K562 (cell line): ENCODE data around the gene POMT1. TPM values are rescaled to one million over a fixed set of nuclear protein-coding genes. Genes with fewer than 3 reads are reported as not detected.

Source experiments
- COPS2 ChIP-seq: fragments of 450-650 bp; conservative IDR thresholded peaks from 2 replicates; pipeline ENCODE4 v1.6.1; 2016; ENCODE audit warnings: mild to moderate bottlenecking, moderate library complexity
- E2F8 ChIP-seq: fragments of 450-650 bp; IDR thresholded peaks from 2 replicates; pipeline ENCODE4 v1.7.1; 2018; ENCODE audit warnings: mild to moderate bottlenecking, low read depth; ENCODE audit not compliant: partially characterized antibody
- FOXK2 ChIP-seq, 2 experiments: fragments of 450-650 bp; IDR thresholded peaks in 1 of 2; conservative IDR thresholded peaks in 1 of 2; 2 replicates each; pipeline ENCODE4 v1.6.1; 2016; ENCODE audit warnings: low read depth in 2 of 2, mild to moderate bottlenecking in 1 of 2
- SFPQ ChIP-seq: fragments of 200-400 bp; formaldehyde crosslinking; IDR thresholded peaks from 2 replicates; pipeline ENCODE4 v1.6.1; 2017; ENCODE audit warnings: mild to moderate bottlenecking, low read depth, low read length, moderate library complexity
- SMAD1 ChIP-seq: fragments of 150-350 bp; IDR thresholded peaks from 2 replicates; pipeline ENCODE4 v1.6.1; 2014; ENCODE audit warnings: low read length, low read depth; ENCODE audit not compliant: partially characterized antibody
- ZBTB26 ChIP-seq: fragments of 450-650 bp; formaldehyde crosslinking; IDR thresholded peaks from 2 replicates; pipeline ENCODE4 v1.4.0; 2022; ENCODE audit warnings: missing genetic modification characterization
- polyA plus RNA-seq, 8 experiments: library from polyadenylated mRNA; depleted of rRNA in 4 of 8; stranded (reverse) in 5 of 8; unstranded in 3 of 8; fragments of >200 nt; fragmentation: Nextera tagmentation in 2 of 8; fragmentation: Illumina TruSeq in 1 of 8; extraction: Ambion mirVana in 2 of 8; extraction: Trizol in 1 of 8; gene quantifications; 2 replicates each; pipeline versions ENCODE4 v1.2.1 to v1.2.3, GENCODE V29; 2011 to 2014; ENCODE audit warnings: inconsistent platforms in 1 of 8, missing spikeins in 1 of 8
- total RNA-seq, 7 experiments: library from RNA; depleted of rRNA in 6 of 7; stranded (reverse); fragments of >200 nt in 6 of 7; fragmentation: Illumina TruSeq in 2 of 7; extraction: Trizol in 2 of 7; gene quantifications; 2 replicates each; pipeline versions ENCODE4 v1.2.1 to v1.2.3, GENCODE V29; 2011 to 2021; ENCODE audit warnings: low replicate concordance in 1 of 7
- TF ChIP-seq, protein P1 (sequence below): fragments of 450-650 bp; IDR thresholded peaks from 2 replicates; pipeline ENCODE4 v1.6.1; 2016; ENCODE audit warnings: mild to moderate bottlenecking, moderate library complexity

Gene POMT1
- total and polyA plus RNA-seq, 9 of the 15 experiments (the other 6 are each of a cell fraction or from before 2014, with no cell fraction given), result 1.8 to 23.5 (median 14.6) TPM

- no peak for TF ChIP-seq SFPQ
- TF ChIP-seq E2F8, result no peak
- no peak for TF ChIP-seq ZBTB26
- no peak for TF ChIP-seq FOXK2 (conservative IDR thresholded peaks at IDR 0.05 in 1 of 2, IDR thresholded peaks at IDR 0.05 in 1 of 2; ENCODE audit: low read depth in 2 of 2)
- TF ChIP-seq, protein P1, sequence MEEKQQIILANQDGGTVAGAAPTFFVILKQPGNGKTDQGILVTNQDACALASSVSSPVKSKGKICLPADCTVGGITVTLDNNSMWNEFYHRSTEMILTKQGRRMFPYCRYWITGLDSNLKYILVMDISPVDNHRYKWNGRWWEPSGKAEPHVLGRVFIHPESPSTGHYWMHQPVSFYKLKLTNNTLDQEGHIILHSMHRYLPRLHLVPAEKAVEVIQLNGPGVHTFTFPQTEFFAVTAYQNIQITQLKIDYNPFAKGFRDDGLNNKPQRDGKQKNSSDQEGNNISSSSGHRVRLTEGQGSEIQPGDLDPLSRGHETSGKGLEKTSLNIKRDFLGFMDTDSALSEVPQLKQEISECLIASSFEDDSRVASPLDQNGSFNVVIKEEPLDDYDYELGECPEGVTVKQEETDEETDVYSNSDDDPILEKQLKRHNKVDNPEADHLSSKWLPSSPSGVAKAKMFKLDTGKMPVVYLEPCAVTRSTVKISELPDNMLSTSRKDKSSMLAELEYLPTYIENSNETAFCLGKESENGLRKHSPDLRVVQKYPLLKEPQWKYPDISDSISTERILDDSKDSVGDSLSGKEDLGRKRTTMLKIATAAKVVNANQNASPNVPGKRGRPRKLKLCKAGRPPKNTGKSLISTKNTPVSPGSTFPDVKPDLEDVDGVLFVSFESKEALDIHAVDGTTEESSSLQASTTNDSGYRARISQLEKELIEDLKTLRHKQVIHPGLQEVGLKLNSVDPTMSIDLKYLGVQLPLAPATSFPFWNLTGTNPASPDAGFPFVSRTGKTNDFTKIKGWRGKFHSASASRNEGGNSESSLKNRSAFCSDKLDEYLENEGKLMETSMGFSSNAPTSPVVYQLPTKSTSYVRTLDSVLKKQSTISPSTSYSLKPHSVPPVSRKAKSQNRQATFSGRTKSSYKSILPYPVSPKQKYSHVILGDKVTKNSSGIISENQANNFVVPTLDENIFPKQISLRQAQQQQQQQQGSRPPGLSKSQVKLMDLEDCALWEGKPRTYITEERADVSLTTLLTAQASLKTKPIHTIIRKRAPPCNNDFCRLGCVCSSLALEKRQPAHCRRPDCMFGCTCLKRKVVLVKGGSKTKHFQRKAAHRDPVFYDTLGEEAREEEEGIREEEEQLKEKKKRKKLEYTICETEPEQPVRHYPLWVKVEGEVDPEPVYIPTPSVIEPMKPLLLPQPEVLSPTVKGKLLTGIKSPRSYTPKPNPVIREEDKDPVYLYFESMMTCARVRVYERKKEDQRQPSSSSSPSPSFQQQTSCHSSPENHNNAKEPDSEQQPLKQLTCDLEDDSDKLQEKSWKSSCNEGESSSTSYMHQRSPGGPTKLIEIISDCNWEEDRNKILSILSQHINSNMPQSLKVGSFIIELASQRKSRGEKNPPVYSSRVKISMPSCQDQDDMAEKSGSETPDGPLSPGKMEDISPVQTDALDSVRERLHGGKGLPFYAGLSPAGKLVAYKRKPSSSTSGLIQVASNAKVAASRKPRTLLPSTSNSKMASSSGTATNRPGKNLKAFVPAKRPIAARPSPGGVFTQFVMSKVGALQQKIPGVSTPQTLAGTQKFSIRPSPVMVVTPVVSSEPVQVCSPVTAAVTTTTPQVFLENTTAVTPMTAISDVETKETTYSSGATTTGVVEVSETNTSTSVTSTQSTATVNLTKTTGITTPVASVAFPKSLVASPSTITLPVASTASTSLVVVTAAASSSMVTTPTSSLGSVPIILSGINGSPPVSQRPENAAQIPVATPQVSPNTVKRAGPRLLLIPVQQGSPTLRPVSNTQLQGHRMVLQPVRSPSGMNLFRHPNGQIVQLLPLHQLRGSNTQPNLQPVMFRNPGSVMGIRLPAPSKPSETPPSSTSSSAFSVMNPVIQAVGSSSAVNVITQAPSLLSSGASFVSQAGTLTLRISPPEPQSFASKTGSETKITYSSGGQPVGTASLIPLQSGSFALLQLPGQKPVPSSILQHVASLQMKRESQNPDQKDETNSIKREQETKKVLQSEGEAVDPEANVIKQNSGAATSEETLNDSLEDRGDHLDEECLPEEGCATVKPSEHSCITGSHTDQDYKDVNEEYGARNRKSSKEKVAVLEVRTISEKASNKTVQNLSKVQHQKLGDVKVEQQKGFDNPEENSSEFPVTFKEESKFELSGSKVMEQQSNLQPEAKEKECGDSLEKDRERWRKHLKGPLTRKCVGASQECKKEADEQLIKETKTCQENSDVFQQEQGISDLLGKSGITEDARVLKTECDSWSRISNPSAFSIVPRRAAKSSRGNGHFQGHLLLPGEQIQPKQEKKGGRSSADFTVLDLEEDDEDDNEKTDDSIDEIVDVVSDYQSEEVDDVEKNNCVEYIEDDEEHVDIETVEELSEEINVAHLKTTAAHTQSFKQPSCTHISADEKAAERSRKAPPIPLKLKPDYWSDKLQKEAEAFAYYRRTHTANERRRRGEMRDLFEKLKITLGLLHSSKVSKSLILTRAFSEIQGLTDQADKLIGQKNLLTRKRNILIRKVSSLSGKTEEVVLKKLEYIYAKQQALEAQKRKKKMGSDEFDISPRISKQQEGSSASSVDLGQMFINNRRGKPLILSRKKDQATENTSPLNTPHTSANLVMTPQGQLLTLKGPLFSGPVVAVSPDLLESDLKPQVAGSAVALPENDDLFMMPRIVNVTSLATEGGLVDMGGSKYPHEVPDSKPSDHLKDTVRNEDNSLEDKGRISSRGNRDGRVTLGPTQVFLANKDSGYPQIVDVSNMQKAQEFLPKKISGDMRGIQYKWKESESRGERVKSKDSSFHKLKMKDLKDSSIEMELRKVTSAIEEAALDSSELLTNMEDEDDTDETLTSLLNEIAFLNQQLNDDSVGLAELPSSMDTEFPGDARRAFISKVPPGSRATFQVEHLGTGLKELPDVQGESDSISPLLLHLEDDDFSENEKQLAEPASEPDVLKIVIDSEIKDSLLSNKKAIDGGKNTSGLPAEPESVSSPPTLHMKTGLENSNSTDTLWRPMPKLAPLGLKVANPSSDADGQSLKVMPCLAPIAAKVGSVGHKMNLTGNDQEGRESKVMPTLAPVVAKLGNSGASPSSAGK, result peak; percentile 35; the same call in 1 of the 2 replicates
- TF ChIP-seq SMAD1, result no peak
- TF ChIP-seq COPS2, result no peak
Observed at GRCh38 chr9:131530920-131531832, 28.5 kb downstream of the POMT1 start, which contains the start of gene UCK1 (continued).
